HepG2 (cell line): ENCODE results near the gene CRAMP1.
A peak's percentile ranks its signal among the peaks of the same experiment; 100 is the strongest.

Source experiments
- CCAR2 ChIP-seq: fragments of 200-400 bp; formaldehyde crosslinking; optimal IDR thresholded peaks from 2 replicates; pipeline ENCODE3; 2018; ENCODE audit warnings: low read depth, mild to moderate bottlenecking, low read length, moderate library complexity
- DNMT1 ChIP-seq: sonication (generic); formaldehyde crosslinking; IDR thresholded peaks from 2 replicates; pipeline ENCODE4 v1.5.1; 2020; ENCODE audit warnings: mild to moderate bottlenecking, missing genetic modification reagents
- EZH2 ChIP-seq: conservative IDR thresholded peaks from 2 replicates; pipeline ENCODE4 v1.6.1; 2012; ENCODE audit warnings: mild to moderate bottlenecking, low read depth, low read length, moderate library complexity
- NFYB ChIP-seq: sonication (generic); formaldehyde crosslinking; IDR thresholded peaks from 2 replicates; pipeline ENCODE4 v1.4.0; 2020; ENCODE audit warnings: missing genetic modification reagents
- POLR2A ChIP-seq, 2 experiments: IDR thresholded peaks; 2 replicates each; pipeline ENCODE4 v1.6.1; 2011; ENCODE audit warnings: low read depth in 2 of 2, low read length in 2 of 2, mild to moderate bottlenecking in 1 of 2, moderate library complexity in 1 of 2; ENCODE audit not compliant: insufficient read depth in 1 of 2
- TF ChIP-seq, protein P1 (sequence below), 2 experiments: sonication (generic) in 1 of 2; formaldehyde crosslinking in 1 of 2; IDR thresholded peaks; 2 replicates each; pipeline versions ENCODE4 v1.4.0 to v1.6.1; 2018 to 2020; ENCODE audit warnings: missing genetic modification reagents in 2 of 2, borderline replicate concordance in 1 of 2, low read depth in 1 of 2, mild to moderate bottlenecking in 1 of 2, missing biosample characterization in 1 of 2
- TF ChIP-seq, protein P2 (sequence below): sonication (generic); formaldehyde crosslinking; IDR thresholded peaks from 2 replicates; pipeline ENCODE4 v1.5.0; 2020; ENCODE audit warnings: mild to moderate bottlenecking, missing genetic modification reagents, moderate library complexity
- TF ChIP-seq, protein P3 (sequence below), 2 experiments: fragments of 450-650 bp in 1 of 2; sonication (generic) in 1 of 2; formaldehyde crosslinking in 1 of 2; IDR thresholded peaks; 2 replicates each; pipeline versions ENCODE4 v1.6.1 to v1.8.0; 2016 to 2022; ENCODE audit warnings: antibody characterized with exemption in 1 of 2, mild to moderate bottlenecking in 1 of 2, missing genetic modification reagents in 1 of 2

DNA sequence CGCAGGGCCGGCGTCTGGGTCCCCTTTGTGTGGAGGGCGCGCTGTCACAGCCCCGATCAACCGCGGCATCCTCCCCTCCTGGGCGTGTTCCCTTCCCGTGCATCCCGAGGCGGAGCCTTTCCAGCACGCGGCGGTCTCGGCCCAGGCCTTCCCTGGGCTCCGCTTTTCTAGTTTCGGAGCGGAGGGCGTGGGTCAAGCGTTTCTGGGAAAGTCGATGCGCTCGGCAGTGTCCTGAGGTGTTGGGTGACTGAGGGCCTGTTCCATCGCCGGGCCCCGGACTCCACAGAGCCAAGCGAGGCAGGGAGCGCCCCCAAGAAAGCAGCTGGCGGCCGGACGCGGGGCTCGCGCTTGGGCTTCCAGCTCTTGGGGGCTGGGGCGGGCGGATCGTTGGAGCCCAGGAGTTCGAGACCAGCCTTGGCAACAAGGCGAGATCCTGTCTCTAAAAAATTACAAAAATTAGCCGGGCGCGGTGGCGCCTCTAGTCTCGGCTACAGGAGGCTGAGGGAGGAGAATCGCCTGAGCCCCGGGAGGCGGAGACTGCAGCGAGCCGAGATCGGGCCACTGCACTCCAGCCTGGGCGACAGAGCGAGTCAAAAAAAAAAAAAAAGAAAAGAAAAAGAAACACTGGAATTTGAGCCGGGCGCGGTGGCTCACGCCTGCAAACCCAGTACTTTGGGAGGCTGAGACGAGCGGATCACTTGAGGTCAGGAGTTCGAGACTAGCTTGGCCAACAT lies 1.1 kb upstream of the CRAMP1 start:
- TF ChIP-seq POLR2A (IDR thresholded peaks at IDR 0.05; ENCODE audit: insufficient read depth in 1 of 2, low read depth in 2 of 2, low read length in 2 of 2) (no peak; a peak in 1 of 4 replicates), NFYB (no peak), EZH2 (no peak), DNMT1 (CRISPR knock-in tag) (no peak), CCAR2 (no peak)
- TF ChIP-seq, protein P1, sequence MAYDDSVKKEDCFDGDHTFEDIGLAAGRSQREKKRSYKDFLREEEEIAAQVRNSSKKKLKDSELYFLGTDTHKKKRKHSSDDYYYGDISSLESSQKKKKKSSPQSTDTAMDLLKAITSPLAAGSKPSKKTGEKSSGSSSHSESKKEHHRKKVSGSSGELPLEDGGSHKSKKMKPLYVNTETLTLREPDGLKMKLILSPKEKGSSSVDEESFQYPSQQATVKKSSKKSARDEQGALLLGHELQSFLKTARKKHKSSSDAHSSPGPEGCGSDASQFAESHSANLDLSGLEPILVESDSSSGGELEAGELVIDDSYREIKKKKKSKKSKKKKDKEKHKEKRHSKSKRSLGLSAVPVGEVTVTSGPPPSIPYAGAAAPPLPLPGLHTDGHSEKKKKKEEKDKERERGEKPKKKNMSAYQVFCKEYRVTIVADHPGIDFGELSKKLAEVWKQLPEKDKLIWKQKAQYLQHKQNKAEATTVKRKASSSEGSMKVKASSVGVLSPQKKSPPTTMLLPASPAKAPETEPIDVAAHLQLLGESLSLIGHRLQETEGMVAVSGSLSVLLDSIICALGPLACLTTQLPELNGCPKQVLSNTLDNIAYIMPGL (CRISPR knock-in tag; IDR thresholded peaks at IDR 0.05; ENCODE audit: borderline replicate concordance in 1 of 2, low read depth in 1 of 2) = 0 out of 4 replicates have a peak, but pooled peaks of 1 of the 2 experiments have one; percentile 0
- TF ChIP-seq, protein P2, sequence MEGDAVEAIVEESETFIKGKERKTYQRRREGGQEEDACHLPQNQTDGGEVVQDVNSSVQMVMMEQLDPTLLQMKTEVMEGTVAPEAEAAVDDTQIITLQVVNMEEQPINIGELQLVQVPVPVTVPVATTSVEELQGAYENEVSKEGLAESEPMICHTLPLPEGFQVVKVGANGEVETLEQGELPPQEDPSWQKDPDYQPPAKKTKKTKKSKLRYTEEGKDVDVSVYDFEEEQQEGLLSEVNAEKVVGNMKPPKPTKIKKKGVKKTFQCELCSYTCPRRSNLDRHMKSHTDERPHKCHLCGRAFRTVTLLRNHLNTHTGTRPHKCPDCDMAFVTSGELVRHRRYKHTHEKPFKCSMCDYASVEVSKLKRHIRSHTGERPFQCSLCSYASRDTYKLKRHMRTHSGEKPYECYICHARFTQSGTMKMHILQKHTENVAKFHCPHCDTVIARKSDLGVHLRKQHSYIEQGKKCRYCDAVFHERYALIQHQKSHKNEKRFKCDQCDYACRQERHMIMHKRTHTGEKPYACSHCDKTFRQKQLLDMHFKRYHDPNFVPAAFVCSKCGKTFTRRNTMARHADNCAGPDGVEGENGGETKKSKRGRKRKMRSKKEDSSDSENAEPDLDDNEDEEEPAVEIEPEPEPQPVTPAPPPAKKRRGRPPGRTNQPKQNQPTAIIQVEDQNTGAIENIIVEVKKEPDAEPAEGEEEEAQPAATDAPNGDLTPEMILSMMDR (CRISPR knock-in tag) = no peak
- TF ChIP-seq, protein P3, sequence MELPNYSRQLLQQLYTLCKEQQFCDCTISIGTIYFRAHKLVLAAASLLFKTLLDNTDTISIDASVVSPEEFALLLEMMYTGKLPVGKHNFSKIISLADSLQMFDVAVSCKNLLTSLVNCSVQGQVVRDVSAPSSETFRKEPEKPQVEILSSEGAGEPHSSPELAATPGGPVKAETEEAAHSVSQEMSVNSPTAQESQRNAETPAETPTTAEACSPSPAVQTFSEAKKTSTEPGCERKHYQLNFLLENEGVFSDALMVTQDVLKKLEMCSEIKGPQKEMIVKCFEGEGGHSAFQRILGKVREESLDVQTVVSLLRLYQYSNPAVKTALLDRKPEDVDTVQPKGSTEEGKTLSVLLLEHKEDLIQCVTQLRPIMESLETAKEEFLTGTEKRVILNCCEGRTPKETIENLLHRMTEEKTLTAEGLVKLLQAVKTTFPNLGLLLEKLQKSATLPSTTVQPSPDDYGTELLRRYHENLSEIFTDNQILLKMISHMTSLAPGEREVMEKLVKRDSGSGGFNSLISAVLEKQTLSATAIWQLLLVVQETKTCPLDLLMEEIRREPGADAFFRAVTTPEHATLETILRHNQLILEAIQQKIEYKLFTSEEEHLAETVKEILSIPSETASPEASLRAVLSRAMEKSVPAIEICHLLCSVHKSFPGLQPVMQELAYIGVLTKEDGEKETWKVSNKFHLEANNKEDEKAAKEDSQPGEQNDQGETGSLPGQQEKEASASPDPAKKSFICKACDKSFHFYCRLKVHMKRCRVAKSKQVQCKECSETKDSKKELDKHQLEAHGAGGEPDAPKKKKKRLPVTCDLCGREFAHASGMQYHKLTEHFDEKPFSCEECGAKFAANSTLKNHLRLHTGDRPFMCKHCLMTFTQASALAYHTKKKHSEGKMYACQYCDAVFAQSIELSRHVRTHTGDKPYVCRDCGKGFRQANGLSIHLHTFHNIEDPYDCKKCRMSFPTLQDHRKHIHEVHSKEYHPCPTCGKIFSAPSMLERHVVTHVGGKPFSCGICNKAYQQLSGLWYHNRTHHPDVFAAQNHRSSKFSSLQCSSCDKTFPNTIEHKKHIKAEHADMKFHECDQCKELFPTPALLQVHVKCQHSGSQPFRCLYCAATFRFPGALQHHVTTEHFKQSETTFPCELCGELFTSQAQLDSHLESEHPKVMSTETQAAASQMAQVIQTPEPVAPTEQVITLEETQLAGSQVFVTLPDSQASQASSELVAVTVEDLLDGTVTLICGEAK (IDR thresholded peaks at IDR 0.05) = no peak
- TF ChIP-seq, protein P3 (CRISPR knock-in tag; IDR thresholded peaks at IDR 0.05) = no peak
